Epithelial cell of prostate (primary cell): Measurements from ENCODE around the gene TRIM74.
A peak's percentile ranks its signal among the peaks of the same experiment; 100 is the strongest.
"Not testable (repeated sequence)": the region's sequence is repeated elsewhere in the genome, so short reads cannot be mapped to it uniquely, and the experiment has no call there.

Experiments
- DNase-seq: peaks from one replicate; pipeline ENCODE4 v3.0.0-alpha.2; 2011; ENCODE audit warnings: low read depth, low spot score
- H3K27ac ChIP-seq: fragments of 450-650 bp; 2 replicates; pipeline ENCODE4 v1.5.1; 2017; ENCODE audit warnings: mild to moderate bottlenecking

The TRIM74 gene

DNA sequence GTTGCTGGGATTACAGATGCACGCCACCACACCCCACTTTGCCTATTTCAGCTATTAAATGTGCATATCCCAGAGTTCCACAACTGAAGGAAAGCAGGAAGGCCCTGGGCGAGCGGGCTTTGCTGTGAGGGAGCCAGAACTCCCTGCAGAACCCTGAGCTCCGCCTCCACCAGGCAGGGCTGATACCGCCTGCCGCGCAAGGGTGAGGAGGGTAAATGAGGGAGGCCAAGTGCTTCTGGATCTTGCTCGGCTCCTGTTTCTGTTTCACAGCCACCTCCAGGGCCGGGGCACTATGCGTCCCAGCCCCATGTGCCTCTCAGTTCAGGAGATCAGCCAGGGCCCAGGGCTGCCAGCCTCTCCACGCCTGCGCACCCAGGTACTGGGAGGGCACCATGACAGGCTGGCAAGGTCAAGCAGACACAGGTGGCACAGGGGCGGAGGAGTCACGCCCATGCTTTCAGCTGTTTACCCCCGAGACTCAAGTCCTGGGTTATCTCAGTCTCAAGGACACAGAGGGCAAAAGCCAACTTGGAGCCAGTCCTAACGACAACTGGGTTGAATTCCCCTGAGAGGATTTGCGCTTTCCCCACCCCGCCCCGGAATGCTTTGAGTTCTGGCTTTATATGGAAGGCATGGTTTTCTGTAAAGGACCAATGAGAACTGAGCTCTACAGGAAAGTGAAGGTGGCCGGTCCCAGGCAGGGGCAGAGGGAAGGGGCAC, 8.5 kb downstream of the TRIM74 start:
- DNase-seq, H3K27ac ChIP-seq: not testable (repeated sequence)

DNA sequence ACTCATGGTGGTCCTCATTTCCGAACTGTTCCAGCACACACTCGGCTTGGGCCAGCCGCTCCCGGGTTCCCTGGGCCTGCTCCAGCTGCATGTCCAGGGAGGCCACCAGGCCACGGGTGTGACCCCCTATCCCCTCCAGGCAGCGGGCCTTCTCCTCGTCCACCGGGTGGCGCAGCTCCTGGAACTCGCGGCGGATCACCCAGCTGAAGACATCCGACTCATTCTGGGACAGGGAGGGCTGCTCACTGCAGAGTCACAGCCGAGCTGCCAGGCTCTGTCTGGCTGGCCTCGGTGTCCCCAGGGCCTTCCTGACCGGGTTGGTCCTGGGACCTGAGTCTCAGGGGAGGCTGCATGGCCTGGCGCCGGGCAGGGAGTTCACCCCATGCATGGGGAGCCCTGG, 9.2 kb downstream of the TRIM74 start:
- DNase-seq, H3K27ac ChIP-seq: not testable (repeated sequence)

DNA sequence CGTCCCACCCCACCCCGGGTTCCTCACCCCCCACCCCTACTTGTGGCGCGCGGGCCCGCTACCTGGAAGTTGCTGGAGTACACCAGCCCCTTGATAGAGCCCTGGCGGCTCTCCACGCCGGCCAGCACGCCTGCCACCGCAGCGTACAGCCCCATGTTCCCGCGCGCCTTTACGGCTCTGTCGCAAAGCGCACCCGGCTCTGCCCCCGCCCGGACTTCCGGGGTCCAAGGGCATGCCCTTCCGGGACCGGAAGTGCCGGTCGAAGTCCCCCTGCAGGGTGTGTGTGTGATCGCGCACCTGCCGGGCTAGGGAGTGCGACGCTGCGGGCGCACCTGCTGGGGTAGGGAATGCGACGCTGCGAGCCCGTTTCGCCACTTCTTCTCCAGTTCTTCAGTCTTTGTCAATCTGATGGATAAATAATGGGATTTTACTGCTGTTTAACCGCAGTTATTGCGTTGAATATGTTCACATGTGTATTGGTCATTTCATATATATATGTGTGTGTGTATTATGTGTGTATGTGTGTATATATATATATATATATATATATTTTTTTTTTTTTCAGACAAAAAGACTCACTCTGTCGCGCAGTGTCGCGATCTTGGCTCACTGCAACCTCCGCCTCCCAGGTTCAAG, 14.6 kb downstream of the TRIM74 start:
- DNase-seq, H3K27ac ChIP-seq: not testable (repeated sequence)

DNA sequence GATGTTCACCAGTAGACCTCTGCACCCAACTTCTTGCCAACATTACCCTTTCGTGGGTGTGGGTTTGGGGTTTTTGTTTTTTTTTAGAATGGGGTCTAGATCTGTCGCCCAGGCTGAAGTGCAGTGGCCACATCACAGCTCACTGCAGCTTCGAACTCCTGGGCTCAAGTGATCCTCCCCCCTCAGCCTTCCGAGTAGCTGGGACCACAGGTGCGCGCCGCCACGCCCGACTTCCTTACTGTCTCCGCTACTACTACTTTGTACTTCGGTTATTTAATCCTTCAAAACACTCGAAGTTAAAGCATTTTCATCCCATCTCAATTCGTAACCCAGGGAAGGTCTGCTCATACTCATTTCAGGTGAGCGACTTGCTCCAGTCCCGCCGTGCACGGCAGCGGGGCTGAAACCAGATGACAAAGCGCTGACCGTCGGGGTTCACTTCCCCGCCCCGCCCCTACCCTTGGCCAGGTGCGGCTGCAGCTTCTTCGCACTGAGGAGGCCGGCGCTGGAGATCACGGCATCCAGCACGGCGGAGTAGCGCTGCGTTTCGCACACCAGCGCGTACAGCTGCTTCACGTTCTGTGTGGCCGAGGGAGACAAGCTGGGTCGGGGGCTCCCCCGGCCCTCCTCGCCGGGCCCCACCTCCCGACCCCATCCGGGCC, 15.2 kb downstream of the TRIM74 start:
- H3K27ac ChIP-seq, DNase-seq: not testable (repeated sequence)

DNA sequence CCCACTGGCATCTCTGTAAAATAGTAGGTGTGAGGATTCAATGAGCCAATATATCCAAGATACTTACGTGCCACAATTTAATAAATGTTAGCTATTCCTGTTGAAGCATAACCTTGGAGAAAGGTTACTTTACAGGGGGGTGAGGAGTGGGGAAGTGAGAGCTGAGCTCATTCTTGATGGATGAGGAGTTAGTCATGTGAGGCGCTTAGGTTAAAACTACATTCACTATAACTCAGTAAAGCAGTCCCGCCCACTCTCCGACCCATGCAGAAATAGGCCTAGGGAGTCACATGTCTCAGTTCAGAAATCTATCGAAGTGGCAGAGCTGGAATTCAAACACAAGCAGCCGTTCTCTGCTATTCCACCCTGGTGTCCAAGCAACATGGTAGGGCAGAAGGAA, 18.8 kb downstream of the TRIM74 start:
- not testable (repeated sequence) for DNase-seq, H3K27ac ChIP-seq

DNA sequence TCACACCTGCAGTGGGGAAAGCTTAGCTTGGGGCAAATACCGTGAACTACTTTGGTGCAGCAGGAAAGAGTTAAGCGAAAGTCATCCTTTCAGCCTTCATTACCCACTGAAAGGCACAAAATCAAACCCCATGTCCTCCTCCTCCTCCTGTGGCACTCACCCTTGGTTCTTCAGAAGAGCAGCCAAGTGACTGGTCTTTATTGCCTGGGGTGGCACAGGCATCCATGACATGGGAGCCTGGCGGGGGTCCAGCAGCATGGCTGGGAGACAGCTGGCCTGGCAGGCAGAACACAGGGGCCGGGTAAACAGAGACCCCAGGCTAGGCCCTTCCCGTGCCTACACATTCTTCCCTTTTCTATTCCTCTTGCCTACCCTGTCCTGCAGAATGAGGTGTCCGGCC, 19.6 kb downstream of the TRIM74 start:
- not testable (repeated sequence) for DNase-seq, H3K27ac ChIP-seq

DNA sequence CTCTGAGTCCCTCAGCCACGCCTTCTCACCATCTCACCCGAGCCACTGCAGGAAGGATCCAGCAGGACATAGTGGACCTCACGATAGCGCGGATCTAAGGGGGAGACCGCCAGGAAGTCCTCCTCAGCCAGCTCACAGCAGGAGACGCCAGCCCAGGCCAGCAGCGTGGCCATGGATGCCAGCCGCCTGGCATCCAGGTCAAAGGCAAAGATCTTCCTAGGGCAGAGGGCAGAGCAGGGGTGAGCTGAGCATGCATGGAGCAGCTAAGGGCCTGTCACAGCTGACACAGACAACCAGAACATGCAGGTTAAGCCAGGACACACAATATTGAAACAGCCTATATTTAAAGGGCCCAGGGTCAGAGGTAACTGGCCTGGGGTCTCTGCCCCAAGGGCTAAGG, 20.0 kb downstream of the TRIM74 start:
- H3K27ac ChIP-seq, result not testable (repeated sequence)

DNA sequence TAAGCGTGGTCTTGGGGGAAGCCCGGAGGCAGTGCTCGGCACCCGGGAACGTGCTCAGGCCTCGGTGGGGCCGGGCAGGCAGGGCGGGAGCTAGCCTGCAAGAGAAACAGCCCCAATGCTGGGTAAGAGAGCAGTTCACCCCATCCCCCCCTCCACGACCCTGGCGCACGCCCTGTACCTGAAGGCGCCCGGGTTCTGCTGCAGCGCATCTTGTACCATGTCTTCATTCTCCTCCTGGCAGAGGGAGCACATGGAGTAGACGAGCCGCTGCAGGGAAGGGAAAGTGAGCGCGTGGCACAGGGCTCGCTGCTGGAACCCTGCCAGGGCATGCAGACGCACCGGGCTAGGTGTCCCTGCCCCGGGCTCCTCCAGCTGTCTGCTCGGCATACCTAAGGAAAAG, 20.6 kb downstream of the TRIM74 start:
- not testable (repeated sequence) for H3K27ac ChIP-seq

More for the DNA sequence above, 20.0 kb downstream of the TRIM74 start:
- not testable (repeated sequence) for DNase-seq

DNA sequence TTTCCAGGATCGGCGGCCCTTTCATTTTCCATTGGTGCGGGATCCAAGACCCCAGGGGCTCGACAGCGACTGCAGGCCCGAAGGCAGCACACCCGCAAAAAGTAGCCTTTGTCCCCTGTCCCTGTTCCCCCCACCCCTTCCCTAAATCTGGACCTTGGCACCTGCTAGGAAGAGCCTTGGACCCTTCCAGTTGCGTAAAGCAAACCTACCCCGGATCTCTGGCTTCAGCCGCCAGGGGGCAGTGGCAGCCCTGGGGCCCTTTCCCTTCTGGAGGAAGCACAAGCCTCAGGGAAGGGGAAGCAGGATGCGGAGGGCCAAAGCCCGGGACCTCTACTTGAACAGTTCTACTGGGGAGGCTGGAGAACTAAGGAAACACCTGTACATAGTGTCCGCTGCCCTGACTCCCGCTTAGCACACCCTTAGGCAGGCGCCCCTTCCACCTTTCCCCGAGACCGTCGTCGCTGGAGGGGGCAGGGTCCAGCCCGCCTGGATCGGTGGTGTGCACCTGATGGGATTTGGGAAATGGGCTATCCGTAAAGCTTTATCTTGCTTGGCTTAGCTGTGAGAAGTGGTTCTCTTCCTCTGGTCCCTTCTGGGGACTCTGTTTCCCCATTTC, 23.0 kb downstream of the TRIM74 start:
- not testable (repeated sequence) for H3K27ac ChIP-seq, DNase-seq

More for the DNA sequence above, 20.6 kb downstream of the TRIM74 start:
- not testable (repeated sequence) for DNase-seq

DNA sequence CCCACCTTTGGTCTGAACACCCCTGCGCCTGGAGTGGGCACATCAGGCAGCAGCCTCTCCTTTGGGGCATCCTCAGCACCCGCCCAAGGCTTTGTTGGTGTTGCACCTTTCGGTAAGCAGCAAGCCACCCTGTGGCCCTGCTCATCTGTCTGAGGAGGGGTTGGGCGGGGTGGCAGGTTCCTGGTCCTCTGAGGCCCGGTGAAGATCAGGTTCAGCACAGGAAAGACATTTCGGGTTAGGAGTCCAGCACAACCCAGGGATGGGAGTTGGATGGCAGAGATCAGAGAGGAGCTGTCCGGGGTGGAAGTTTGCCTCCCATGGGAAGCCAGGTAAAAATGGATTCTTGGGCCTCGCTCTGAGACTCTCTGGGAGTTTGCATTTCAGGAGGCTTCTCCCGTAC, 23.7 kb downstream of the TRIM74 start:
- DNase-seq, H3K27ac ChIP-seq: not testable (repeated sequence)

DNA sequence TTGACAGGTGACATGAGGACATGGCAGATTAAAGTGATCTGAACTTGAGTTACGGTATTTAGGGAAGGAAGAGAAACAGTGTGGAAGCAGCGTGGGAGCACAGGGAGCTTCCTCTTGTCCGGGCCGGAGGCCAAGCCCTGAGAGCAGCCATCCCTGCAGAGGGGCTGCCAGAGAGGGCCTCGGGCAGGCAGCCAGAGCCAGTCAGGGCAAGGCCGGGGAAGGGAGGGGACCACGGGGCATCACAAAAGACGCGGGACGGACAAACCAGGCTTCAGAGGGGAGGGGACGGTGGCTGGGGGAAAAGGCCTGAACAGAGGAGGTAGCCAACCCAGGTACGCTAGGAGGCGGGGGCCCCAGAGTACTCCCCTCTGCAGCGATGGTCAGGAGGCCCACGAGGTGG, 24.3 kb downstream of the TRIM74 start:
- H3K27ac ChIP-seq, DNase-seq: not testable (repeated sequence)

DNA sequence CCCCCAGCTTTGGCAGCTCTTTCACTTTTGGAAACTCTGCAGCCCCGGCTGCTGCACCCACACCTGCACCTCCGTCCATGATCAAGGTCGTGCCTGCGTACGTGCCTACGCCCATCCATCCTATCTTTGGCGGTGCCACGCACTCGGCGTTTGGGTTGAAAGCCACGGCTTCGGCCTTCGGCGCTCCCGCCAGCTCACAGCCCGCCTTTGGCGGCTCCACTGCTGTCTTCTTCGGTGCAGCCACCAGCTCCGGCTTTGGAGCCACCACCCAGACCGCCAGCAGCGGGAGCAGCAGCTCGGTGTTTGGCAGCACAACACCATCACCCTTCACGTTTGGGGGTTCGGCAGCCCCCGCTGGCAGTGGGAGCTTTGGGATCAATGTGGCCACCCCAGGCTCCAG, 26.3 kb downstream of the TRIM74 start:
- not testable (repeated sequence) for DNase-seq, H3K27ac ChIP-seq

DNA sequence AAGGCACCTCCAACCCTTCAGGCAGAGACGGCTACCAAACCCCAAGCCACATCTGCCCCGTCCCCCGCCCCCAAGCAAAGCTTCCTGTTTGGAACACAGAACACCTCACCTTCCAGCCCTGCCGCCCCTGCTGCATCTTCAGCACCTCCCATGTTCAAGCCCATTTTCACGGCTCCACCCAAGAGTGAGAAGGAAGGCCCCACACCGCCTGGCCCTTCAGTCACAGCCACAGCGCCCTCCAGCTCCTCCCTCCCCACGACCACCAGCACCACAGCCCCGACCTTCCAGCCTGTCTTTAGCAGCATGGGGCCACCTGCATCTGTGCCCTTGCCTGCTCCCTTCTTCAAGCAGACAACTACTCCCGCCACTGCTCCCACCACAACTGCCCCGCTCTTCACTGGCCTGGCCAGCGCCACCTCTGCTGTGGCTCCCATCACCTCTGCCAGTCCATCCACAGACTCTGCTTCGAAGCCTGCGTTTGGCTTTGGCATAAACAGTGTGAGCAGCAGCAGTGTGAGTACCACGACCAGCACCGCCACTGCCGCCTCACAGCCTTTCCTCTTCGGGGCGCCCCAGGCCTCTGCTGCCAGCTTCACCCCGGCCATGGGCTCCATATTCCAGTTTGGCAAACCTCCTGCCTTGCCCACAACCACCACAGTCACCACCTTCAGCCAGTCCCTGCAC, 27.1 kb downstream of the TRIM74 start:
- H3K27ac ChIP-seq, DNase-seq: not testable (repeated sequence)

DNA sequence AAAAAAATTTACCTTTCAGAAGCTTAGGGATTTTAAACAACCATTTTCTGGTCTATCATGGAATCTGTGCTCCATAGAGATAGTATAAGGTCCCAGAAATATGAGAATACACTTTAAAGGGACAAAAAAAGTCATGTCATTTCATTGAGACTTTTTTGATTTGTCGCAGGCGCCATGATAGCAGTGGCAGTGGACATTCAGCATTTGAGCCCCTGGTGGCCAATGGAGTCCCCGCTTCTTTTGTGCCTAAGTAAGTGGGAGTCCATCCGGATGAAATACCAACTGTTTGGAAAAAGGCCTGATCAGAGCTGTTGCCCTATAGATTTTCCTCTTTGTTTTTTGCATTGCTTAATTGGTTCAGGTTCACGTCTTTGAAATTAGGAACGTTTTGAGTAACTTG, 41.0 kb downstream of the TRIM74 start:
- not testable (repeated sequence) for H3K27ac ChIP-seq, DNase-seq

DNA sequence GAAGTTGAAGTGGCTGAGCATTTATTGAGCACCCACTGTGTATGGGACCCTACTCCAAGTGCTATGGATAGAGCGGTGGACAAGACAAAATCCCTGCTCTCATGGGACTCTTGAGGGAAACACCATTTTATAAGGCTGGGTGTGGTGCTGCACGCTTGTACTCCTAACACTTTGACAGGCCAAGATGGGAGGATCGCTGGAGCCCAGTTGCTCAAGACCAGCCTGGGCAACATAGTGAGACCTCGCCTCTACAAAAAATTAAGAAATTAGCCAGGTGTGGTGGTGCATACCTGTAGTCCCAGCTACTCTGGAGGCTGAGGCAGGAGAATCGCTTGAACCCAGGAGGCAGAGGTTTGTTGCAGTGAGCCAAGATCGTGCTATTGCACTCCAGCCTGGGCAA, 41.5 kb downstream of the TRIM74 start:
- not testable (repeated sequence) for H3K27ac ChIP-seq, DNase-seq

DNA sequence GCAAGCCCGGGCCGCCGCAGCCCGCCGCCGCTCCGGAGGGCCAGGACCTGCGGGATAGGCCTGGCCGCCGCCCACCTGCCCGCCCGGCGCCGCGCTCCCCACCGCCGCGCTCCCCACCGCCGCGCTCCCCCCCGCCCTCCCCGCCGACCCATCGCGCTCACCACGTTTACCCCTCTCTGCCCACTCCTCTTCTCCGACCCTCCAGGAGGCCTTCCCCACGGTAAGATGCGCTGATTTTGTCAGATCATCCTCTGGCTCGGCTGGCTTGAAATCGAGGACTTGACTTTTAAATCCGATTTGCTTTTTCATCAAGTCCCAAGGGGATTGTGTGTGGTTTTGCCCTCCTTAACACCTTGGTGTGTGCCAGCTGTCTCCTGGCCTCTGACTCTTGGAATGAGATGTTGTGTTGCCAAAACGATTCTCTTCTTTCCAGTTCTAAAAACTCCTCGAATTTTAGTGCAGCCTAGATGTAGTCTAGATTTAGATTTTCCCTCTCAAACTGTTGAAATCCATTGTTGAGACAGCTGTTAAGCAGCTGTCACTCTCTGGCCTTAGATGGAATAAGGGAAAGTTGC, 43.6 kb downstream of the TRIM74 start:
- peak overlapping the region; percentile 75 for H3K27ac ChIP-seq
- DNase-seq, result no peak

DNA sequence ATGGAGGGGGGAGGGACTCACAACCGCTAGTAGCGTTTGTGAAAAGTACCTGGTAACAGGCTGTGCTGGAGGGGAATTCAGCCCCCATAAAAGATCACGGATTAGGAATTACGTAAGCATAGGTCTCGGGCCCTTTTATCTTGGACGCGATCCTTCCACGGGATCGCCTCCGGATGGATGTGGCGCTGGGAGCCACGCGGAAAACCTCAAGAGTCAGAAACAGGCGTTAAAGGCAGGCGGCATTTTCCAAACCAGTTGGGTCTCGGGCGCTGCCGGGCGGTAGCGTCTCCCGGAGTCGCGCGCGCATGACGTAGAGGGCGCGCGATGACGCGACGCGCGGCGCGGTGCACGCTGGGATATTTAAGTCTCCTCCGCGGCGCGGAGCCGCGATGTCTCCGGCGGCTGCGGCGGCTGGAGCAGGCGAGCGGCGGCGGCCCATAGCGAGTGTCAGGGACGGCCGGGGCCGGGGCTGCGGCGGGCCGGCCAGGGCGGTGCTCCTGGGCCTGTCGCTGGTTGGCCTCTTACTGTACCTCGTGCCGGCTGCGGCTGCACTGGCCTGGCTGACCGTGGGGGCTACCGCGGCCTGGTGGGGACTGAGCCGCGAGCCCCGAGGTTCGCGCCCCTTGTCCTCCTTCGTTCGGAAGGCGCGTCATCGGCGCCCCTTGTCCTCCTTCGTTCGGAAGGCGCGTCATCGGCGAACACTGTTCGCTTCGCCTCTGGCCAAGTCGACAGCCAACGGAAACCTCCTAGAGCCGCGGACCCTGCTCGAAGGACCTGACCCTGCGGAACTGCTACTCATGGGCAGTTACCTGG, 44.3 kb downstream of the TRIM74 start, which contains the start of gene POM121:
Gene POM121, plus strand, starts transcription at position 363 of the 813 bp plus-strand sequence. Its CDS starts 27 bp downstream, at position 390.
- DNase-seq, result peak; percentile 14
- H3K27ac ChIP-seq, result peak within 1 kb of the TSS; percentile 75

DNA sequence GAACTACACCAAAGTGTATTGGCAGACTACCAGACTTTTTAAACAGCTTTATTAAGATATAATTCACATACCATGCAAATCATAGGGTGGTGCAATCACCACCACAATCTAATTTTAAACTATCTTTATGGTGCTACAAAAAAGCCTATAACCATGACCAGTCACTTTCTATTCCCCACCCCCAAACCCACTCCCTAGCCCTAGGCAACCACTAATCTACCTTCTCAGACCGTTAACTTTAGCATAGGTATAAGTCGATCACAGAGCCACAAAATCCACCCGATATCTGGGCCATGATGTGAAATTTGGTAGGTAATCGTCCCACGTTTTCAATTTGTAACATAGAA, 44.9 kb downstream of the TRIM74 start:
- no peak for DNase-seq
- H3K27ac ChIP-seq, result peak overlapping the region; percentile 75

DNA sequence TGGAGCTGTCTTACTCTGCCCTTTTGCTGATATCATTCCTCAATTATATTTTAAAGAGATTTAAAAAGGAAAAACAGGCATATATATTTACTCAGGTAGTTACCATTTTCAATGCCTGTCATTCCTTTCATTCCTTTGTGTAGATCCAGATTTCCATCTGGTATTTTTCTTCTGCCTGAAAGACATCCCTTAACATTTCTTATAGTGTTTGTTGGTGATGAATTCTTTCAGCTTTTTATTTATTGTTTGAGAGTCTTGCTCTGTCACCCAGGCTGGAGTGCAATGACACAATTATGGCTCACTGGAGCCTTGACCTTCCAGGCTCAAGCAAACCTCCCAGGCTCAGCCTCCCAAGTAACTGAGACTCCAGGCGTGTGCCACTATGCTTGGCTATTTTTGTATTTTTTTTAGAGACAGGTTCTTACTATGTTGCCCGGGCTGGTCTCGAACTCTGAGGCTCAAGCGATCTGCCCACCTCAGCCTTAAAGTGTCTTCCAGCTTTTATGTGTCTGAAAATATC, 50.0 kb downstream of the TRIM74 start:
- H3K27ac ChIP-seq, result no peak overlapping the region
- no peak for DNase-seq
